Ascending aorta (tissue), 2 donors: ENCODE results near the gene MYBPC2. TPM values are rescaled to one million over a fixed set of nuclear protein-coding genes. Genes with fewer than 3 reads are reported as not detected.

Source experiments
- DNase-seq, 2 donors: peaks; one replicate each; pipeline ENCODE4 v3.0.0-alpha.2; 2019; ENCODE audit warnings: low spot score in 2 of 2
- H3K27ac ChIP-seq, 2 donors: fragments of 200-600 bp; sonication (generic); one replicate each; pipeline ENCODE4 v1.5.1; 2016 to 2017; ENCODE audit warnings: mild to moderate bottlenecking in 1 of 2
- H3K27me3 ChIP-seq: fragments of 200-600 bp; sonication (generic); one replicate; pipeline ENCODE4 v1.5.1; 2017
- H3K36me3 ChIP-seq, 2 donors: fragments of 200-600 bp; sonication (generic); one replicate each; pipeline ENCODE4 v1.5.1; 2016
- H3K4me1 ChIP-seq, 2 donors: fragments of 200-600 bp; sonication (generic); one replicate each; pipeline ENCODE4 v1.5.1; 2016 to 2017; ENCODE audit warnings: mild to moderate bottlenecking in 1 of 2
- H3K4me3 ChIP-seq, 2 donors: fragments of 200-600 bp; sonication (generic); one replicate each; pipeline ENCODE4 v1.5.1; 2016 to 2017; ENCODE audit warnings: mild to moderate bottlenecking in 1 of 2
- H3K9me3 ChIP-seq, 2 donors: fragments of 200-600 bp; sonication (generic); one replicate each; pipeline ENCODE4 v1.5.1; 2016
- CTCF ChIP-seq, 3 experiments: fragments of 200-600 bp in 2 of 3; fragments of 450-650 bp in 1 of 3; sonication (generic) in 2 of 3; IDR thresholded peaks; one replicate each; pipeline ENCODE4 v1.5.1; 2016 to 2019; ENCODE audit warnings: antibody characterized with exemption in 3 of 3, mild to moderate bottlenecking in 1 of 3, moderate library complexity in 1 of 3
- intact Hi-C: fragments of 100-400 bp; cut with DNase I; formaldehyde crosslinking; loops from one replicate; pipeline ENCODE4 v1.15.1; 2023
- total RNA-seq: library from RNA; depleted of rRNA; stranded (reverse); fragments of >200 nt; gene quantifications from one replicate; pipeline ENCODE4 v1.1.0, GENCODE V29; 2016

The MYBPC2 gene
- total RNA-seq, 1 donor from 2014 or later: not detected

GRCh38 chr19:50417111-50418081 is 15.3 kb upstream of the MYBPC2 start:
- intact Hi-C loops: no loop called here
- Histone ChIP-seq H3K36me3 (no peaks in the 10 kb centered on the region), H3K9me3 (no peaks in the 10 kb centered on the region), H3K27me3 (peaks cover 7% of the 10 kb centered on the region), H3K4me1 (peaks cover 3 to 6% of the 10 kb centered on the region in 2 donors), H3K27ac (no peak overlapping the region), H3K4me3 (no peak overlapping the region)
- no peak for DNase-seq
- TF ChIP-seq CTCF (IDR thresholded peaks at IDR 0.05): no peak

- H3K36me3 ChIP-seq: no peaks in the 10 kb centered on the region
- H3K27ac ChIP-seq: no peak within 1 kb of the TSS
- H3K4me3 ChIP-seq: no peak within 1 kb of the TSS
- intact Hi-C loops: no loop called here
- H3K27me3 ChIP-seq: peaks cover 7% of the 10 kb centered on the region
- no peak for TF ChIP-seq CTCF (IDR thresholded peaks at IDR 0.05)
- H3K9me3 ChIP-seq: no peaks in the 10 kb centered on the region
- H3K4me1 ChIP-seq: peaks cover 3 to 6% of the 10 kb centered on the region in 2 donors
- DNase-seq: no peak
These were observed 14.3 kb upstream of the MYBPC2 start, which contains the start of gene SPIB for GRCh38 chr19:50418176-50419021. Gene SPIB (plus strand): TSS chr19:50418938. CDS start chr19:50418963, 25 bp downstream.

DNA sequence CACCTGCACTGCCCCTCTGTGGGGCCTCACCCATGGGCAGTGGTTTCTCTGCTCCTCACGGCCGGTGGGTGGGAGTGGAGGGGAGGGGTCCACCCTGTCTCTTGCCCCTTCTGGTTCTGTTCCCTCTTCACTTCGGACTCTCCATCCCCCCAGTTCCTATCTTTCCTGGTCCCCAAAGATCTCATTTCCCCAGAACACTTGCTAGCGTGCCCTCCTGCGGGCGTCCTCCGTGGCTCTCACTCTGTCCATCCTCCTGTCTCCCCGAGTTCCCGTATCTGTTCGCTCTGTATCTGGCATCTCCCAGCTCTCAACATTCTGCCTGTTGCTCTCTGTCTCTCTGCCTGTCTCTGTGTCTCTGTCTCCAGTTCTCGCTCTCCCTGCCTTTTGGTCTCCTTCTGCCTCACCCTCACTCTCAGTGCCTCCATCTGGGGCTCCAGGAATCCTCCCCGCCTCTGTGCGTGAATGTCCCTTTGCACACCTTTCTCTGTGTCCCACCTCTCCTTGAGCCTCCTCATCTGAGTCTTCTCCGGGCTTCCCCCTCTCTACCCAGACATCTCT is 13.6 kb upstream of the MYBPC2 start:
- DNase-seq: no peak
- intact Hi-C loops: no loop called here
- H3K27me3 ChIP-seq: peaks cover 7% of the 10 kb centered on the region

DNA sequence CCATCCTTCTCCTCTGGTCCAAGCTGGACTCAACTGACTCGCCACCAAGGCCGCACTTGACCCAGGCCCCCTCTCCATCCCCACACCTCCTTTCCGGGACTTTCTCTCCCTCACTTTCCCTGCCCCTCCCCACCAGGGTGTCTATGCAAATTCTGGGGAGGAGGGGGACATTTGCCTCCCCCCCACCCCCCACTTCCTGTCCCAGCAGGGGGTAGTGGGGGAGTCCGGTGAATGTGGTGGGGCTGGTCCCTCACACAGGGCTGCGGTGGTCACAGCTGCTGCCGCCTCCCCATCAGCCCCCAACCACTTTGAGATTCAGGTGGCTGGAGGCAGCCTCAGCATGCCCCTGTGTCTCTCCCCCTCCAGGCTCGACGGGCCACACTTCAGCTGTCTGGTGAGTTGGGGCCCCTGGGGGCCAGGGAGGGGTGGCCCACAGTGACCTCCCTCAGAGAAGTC is 13.1 kb upstream of the MYBPC2 start:
- Histone ChIP-seq H3K36me3 (no peaks in the 10 kb centered on the region), H3K4me1 (peaks cover 3 to 6% of the 10 kb centered on the region in 2 donors), H3K4me3 (no peak overlapping the region), H3K9me3 (no peaks in the 10 kb centered on the region), H3K27me3 (peaks cover 7% of the 10 kb centered on the region), H3K27ac (no peak overlapping the region)
- DNase-seq: no peak
- intact Hi-C loops: no loop called here
- TF ChIP-seq CTCF (IDR thresholded peaks at IDR 0.05): no peak

More for the DNA sequence above, 13.6 kb upstream of the MYBPC2 start:
- Histone ChIP-seq H3K4me1 (peaks cover 3 to 6% of the 10 kb centered on the region in 2 donors), H3K27ac (no peak overlapping the region), H3K9me3 (no peaks in the 10 kb centered on the region), H3K4me3 (no peak overlapping the region), H3K36me3 (no peaks in the 10 kb centered on the region)
- TF ChIP-seq CTCF (IDR thresholded peaks at IDR 0.05): no peak

- intact Hi-C loops: no loop called here
- Histone ChIP-seq H3K27me3 (peaks cover 7% of the 10 kb centered on the region), H3K4me3 (no peak overlapping the region), H3K36me3 (no peaks in the 10 kb centered on the region), H3K9me3 (no peaks in the 10 kb centered on the region), H3K4me1 (peaks cover 3 to 6% of the 10 kb centered on the region in 2 donors), H3K27ac (no peak overlapping the region)
- TF ChIP-seq CTCF (IDR thresholded peaks at IDR 0.05): no peak
- no peak for DNase-seq
These were observed 12.6 kb upstream of the MYBPC2 start for GRCh38 chr19:50420127-50420526.
